Body of pancreas (tissue), 4 donors: ENCODE results near the gene CNST.

Experiments used
- POLR2A ChIP-seq, 3 donors: fragments of 450-650 bp; IDR thresholded peaks; one replicate each; pipeline ENCODE4 v1.6.1; 2016; ENCODE audit warnings: antibody characterized with exemption in 3 of 3, mild to moderate bottlenecking in 2 of 3
- TF ChIP-seq, protein P1 (sequence below), 7 experiments: fragments of 450-650 bp in 4 of 7; fragments of 200-600 bp in 3 of 7; sonication (generic) in 3 of 7; IDR thresholded peaks; one replicate each; pipeline ENCODE4 v1.5.1; 2016 to 2019; ENCODE audit warnings: antibody characterized with exemption in 7 of 7

DNA sequence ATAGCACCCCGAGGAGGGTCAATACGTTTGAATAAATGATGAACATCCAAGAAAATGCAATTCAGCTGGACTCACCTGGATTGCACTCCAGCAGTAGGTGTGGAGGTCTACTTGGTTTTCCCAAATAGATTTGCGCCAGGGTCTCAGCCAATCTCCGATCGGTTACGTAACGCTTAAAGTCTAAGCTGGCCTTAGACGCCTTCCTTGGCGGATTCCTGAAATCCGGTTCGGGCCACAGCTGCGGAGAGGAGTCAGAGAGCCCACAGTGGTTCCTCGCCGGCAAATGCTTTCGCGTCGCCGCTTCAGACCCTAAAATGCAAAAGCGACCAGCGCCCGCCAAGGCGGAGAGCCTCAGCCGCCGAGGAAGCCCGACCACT is 517 bp upstream of the CNST start:
- TF ChIP-seq, protein P1, sequence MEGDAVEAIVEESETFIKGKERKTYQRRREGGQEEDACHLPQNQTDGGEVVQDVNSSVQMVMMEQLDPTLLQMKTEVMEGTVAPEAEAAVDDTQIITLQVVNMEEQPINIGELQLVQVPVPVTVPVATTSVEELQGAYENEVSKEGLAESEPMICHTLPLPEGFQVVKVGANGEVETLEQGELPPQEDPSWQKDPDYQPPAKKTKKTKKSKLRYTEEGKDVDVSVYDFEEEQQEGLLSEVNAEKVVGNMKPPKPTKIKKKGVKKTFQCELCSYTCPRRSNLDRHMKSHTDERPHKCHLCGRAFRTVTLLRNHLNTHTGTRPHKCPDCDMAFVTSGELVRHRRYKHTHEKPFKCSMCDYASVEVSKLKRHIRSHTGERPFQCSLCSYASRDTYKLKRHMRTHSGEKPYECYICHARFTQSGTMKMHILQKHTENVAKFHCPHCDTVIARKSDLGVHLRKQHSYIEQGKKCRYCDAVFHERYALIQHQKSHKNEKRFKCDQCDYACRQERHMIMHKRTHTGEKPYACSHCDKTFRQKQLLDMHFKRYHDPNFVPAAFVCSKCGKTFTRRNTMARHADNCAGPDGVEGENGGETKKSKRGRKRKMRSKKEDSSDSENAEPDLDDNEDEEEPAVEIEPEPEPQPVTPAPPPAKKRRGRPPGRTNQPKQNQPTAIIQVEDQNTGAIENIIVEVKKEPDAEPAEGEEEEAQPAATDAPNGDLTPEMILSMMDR (IDR thresholded peaks at IDR 0.05), result no peak
- TF ChIP-seq POLR2A (IDR thresholded peaks at IDR 0.05), result no peak
